GM19468 (cell line): Measurements from ENCODE around the gene FHIT.

Source experiments
- ATAC-seq: cut with Tn5 transposase; IDR thresholded peaks from one replicate; pipeline ENCODE4 v1.9.1; 2021; ENCODE audit warnings: mild to moderate bottlenecking, moderate library complexity, moderate number of reproducible peaks; ENCODE audit not compliant: unreplicated experiment; ENCODE audit errors: extremely low read depth

The FHIT gene

DNA sequence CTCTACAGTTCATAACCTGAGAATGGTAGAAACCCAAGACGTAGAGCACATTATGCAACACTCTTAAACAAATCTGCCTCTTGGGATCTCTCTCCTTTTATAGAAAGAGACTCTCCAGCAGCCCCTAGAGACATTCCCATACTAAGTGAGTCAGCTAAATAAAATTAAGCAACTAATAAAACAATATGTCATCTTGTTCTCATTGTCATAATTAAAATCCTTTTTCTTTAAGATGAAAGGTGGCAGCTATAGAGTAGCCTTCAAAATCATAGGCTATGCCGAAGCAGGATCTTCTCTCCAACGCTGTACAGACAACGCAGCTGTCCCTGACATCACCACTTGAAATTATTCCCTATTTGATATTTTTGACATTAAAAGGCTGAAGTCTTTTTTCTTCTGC lies 790.0 kb downstream of the FHIT start:
- no peak for ATAC-seq

DNA sequence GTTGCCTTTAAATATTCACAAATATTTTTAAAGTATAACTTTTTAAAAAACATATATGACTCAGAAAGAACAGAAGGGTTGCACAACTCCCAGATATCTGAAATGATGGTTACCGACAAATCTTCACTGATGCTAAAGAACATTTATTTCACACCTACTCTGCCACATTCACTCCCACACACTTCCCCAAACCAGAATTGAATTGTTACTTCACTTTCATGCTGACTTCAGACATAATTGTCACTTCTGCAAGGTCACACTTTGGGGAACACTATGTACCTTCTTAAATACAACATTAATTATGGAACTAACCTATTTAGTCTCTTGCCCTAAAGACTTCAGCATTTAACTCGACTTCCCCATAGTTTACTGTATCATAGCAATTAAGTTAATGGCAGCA lies 795.1 kb downstream of the FHIT start:
- no peak for ATAC-seq

GRCh38 chr3:60453326-60453725 lies 797.9 kb downstream of the FHIT start:
- ATAC-seq, result no peak

DNA sequence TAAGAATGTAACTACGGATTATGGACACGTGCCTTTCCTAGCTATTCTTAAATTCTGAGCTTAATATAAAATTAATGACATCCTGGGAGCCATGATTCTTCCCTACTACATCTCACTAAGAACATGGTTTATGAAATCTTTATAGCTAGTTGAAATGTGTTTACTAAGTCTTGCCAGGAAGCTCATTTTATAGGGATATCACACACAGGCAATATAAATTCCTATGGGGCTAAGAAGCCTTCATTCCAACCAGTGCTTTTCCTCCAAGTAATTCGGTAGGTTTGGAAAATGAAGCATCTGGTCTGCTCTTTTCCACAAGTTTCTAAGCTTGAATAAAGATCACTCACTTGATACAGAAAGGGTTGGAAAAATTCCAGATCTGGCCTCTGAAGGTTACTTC lies 802.6 kb downstream of the FHIT start:
- ATAC-seq, result no peak

DNA sequence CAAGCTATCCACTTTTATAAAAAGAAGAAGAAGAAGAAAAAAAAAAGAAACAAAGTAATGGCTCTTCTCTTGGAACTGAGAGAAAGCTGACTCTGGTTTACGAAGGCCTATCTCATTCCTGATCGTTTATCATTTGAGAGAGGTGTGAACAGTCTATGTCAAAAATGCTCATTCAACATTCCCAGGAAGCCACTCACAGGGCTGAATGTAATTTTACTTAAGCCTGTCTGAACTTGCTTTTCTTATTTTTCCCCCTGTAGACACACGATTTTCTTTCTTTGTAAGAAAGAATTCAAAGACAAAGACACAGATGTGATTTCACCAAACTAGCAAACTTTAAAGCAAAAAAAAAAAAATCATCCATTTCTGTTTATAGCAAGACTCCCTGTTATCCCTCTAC lies 805.8 kb downstream of the FHIT start:
- no peak for ATAC-seq

- no peak for ATAC-seq
These were observed 806.3 kb downstream of the FHIT start for GRCh38 chr3:60444898-60445437.

- no peak for ATAC-seq
These were observed 810.4 kb downstream of the FHIT start for GRCh38 chr3:60440869-60441268.

- no peak for ATAC-seq
These were observed 815.2 kb downstream of the FHIT start for GRCh38 chr3:60435941-60436650.

DNA sequence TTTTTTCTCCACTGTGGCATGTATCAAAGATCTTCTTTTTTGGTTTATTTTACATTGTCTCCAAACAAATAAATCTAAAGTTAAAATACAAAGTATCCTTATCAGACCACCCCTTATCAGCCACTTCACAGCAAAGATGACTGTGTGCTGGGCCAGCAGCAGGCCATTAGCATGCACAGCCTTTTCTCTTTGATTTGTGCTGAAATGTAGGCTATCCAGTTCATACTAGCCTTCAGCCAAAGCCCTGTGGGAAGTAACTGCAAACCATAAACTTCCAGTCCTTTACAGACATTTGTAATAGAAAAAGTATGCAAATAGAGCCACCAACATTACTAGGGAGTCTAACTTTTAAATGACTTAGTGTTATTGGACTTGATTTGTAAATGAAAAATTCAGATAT lies 816.3 kb downstream of the FHIT start:
- ATAC-seq, result no peak

- no peak for ATAC-seq
These were observed 816.9 kb downstream of the FHIT start for GRCh38 chr3:60434323-60434722.

DNA sequence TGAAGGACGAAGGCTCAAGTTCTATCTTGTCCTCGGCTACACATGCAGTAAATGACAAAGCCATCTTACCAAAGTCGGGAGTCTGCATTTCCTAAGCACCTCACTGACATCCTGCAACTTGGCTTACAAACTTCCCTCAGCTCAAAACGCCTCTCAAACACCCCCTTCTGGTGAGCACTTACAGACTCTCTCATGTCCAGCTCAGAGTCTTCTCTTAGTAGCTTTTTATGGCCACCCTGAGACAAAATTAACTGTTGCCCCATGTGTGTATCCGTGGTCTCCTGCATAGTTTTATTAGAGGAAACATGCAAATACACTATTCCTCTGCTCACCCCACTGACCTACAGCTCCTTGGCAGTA lies 819.7 kb downstream of the FHIT start:
- ATAC-seq, result no peak

- ATAC-seq, result no peak
These were observed 821.0 kb downstream of the FHIT start for GRCh38 chr3:60430205-60430604.

DNA sequence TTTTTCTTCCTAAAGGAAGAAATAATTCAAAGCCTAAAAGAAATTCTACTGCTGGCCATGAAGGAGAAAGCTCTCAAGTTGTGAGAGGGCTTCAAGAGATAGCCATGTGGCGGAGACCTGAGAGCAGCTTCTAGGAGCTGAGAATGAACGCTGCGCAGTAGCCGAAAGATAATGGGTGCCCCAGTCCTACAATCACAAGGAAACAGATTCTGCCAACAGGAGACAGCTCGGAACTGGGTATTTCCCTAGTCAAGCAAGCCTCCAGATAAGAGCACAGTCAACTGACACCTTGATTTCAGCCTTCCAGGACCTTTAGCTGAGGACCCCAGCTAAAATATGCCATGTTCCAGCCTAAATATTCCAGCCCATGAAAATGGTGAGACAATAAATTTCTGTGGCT lies 824.1 kb downstream of the FHIT start:
- no peak for ATAC-seq

DNA sequence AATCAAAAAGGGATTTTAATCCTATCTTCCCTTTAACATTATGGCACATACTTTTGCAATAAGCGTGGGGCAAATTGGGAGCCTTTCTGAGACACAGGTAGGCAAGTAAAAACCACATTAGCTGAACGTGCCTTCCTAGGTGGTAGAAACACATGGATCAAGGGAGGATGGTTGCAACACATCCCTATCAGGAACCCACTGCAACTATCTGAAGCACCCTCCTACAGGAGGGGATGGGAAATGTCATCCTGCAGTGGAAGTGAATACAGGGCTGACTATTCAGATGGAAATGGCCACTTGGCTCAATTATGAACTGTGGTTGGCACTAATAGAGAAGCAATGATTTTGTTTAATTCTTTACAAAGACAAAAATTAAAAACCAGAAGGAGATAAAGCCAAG lies 826.3 kb downstream of the FHIT start:
- ATAC-seq, result no peak

DNA sequence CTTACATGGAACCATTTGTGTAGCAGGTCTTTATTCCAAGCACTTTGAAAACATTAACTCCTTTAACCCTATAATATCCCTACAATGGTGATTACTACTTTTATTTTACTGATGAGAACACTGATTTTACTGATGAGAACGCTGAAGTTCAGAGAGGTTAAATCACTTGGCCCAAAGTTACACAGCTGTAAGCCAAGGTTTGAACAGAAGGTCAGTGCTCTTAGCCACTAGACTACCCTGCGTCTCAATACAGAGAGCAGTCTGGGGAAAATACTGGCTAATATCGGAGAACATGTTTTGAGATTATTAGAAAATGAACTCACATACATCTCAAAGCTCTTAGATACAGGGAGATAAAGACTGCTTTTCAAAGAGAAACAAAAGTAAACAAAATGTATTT lies 827.2 kb downstream of the FHIT start:
- no peak for ATAC-seq

GRCh38 chr3:60423556-60423955 lies 827.7 kb downstream of the FHIT start:
- ATAC-seq, result no peak

DNA sequence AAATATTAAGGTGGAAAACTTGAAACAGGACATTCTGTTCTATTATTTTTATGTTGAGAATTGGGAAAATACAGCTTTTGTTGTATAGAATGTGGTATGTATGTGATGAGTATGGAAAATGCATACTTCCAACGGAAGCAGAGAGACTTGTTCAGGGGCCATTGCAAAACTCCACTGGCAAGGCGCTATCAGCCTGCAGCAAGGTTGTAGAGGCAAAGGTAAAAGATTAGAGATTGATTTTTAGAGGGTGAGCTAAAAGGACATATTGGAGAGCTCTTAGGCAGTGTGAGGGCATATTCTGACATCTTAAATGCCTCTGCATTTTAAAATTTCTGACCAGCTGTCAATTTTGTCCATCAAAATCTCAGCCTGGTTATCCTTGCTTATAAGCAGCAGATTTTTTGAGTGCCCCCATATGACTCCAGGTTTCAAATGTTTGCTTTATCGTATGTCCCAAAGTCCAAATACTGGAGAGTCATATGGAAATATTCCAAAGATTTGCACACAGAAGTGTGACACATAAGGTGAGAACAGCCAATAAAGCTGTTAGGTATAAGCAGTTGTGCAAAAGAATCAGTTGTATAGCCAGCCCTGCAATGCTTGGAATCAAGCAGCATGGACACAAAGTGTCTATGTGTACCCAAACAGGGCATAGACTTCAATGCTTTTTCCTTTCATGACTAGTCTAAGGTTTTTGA lies 829.4 kb downstream of the FHIT start:
- no peak for ATAC-seq

DNA sequence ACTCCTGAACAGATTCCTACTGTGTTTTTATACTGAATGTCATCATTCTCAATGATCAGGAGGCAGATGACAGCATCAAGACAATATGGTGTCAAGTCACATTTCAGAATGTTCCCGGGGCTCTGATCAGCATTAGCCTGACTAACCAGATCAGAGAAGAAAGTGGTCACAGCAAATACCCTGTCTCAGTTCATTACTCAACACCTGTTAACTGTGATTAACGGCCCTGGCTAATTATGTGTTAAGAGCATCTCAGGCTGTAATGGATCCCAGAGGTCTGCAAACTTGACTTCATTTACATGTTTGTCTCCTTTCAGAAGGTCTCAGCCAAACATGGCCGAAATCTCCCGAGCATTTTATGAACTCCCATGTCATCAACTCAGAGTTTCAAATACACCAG lies 833.7 kb downstream of the FHIT start:
- ATAC-seq, result no peak

GRCh38 chr3:60414011-60414410 lies 837.2 kb downstream of the FHIT start:
- ATAC-seq, result no peak

- no peak for ATAC-seq
These were observed 837.7 kb downstream of the FHIT start for GRCh38 chr3:60413551-60413950.

GRCh38 chr3:60403866-60404265 lies 847.4 kb downstream of the FHIT start:
- no peak for ATAC-seq

- ATAC-seq, result no peak
These were observed 848.3 kb downstream of the FHIT start for GRCh38 chr3:60402931-60403330.
